Measurements from ENCODE around the gene SPATS2.
"Not testable (repeated sequence)": the region's sequence is repeated elsewhere in the genome, so short reads cannot be mapped to it uniquely, and the experiment has no call there.

The SPATS2 gene

GRCh38 chr12:49507139-49507538 lies 139.9 kb downstream of the SPATS2 start:
- peak; percentile 20 for DNase-seq (ENCODE audit: extremely low read depth, low read depth)
- TF ChIP-seq CTCF (IDR thresholded peaks at IDR 0.05; ENCODE audit: low read depth, low read length) = no peak

GRCh38 chr12:49509681-49510080 lies 142.4 kb downstream of the SPATS2 start:
- not testable (repeated sequence) for DNase-seq (ENCODE audit: extremely low read depth, low read depth)

GRCh38 chr12:49511410-49511809 lies 144.1 kb downstream of the SPATS2 start:
- no peak for TF ChIP-seq CTCF (IDR thresholded peaks at IDR 0.05; ENCODE audit: low read depth, low read length)
- DNase-seq (ENCODE audit: extremely low read depth, low read depth) = no peak

- no peak for TF ChIP-seq CTCF (IDR thresholded peaks at IDR 0.05; ENCODE audit: low read depth, low read length)
- no peak for DNase-seq (ENCODE audit: extremely low read depth, low read depth)
Measured at GRCh38 chr12:49512546-49512945, 145.3 kb downstream of the SPATS2 start.

- peak; percentile 32 for DNase-seq (ENCODE audit: extremely low read depth, low read depth)
- no peak for TF ChIP-seq CTCF (IDR thresholded peaks at IDR 0.05; ENCODE audit: low read depth, low read length)
Measured at GRCh38 chr12:49515266-49515665, 148.0 kb downstream of the SPATS2 start.

GRCh38 chr12:49518914-49519573 lies 151.8 kb downstream of the SPATS2 start:
- no peak for TF ChIP-seq CTCF (IDR thresholded peaks at IDR 0.05; ENCODE audit: low read depth, low read length)
- no peak for DNase-seq (ENCODE audit: extremely low read depth, low read depth)

GRCh38 chr12:49519574-49519936 lies 152.3 kb downstream of the SPATS2 start:
- DNase-seq (ENCODE audit: extremely low read depth, low read depth) = no peak
- no peak for TF ChIP-seq CTCF (IDR thresholded peaks at IDR 0.05; ENCODE audit: low read depth, low read length)

- TF ChIP-seq CTCF (IDR thresholded peaks at IDR 0.05; ENCODE audit: low read depth, low read length) = no peak
- no peak for DNase-seq (ENCODE audit: extremely low read depth, low read depth)
Measured at GRCh38 chr12:49521389-49521788, 154.1 kb downstream of the SPATS2 start.
